Measurements from ENCODE around the gene DPM3. TPM values are rescaled to one million over a fixed set of nuclear protein-coding genes. Genes with fewer than 3 reads are reported as not detected.
A peak's percentile ranks its signal among the peaks of the same experiment; 100 is the strongest.

DPM3 gene
- total and polyA plus RNA-seq, 2 of the 13 experiments (the other 11 are each of a cell fraction or from before 2014, with no cell fraction given), result 23.2 to 53.4 TPM

DNA sequence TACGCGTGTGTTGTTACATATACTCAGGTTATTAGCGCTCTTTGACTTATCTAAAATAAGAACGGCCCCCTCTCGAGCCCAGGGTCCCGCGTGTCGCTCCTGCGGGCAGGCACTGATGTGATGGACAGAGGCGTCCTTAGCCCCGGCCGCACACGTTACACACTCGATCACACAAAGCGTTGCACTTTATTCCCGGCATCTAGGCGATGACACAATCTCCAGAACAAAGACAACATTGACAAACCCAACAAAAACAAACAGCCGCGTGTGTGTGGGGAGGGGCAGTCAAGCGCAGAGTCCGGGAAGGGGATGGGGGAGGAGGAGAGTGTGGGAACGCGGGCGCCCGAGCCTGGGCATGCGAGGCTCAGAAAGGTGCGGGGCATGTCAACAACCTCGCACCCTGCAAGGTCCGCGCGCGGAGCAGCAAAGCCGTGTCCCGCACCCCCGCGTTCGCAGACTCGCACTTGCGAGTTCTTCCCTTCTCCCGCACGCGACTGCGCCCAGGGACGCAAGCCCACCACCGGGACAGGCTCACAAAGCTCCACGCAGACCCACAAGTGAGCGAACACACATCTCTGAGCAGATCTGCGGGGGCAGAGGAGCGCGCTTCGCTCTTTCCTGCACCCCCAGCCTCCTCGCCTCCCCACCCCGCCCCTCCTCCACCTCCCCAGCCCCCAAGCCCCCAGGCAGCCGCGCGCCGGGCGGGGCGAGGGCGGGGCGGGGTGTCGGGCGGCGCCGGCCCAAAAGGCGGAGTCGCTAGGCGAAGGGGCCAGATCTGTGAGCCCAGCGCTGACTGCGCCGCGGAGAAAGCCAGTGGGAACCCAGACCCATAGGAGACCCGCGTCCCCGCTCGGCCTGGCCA lies 13.0 kb downstream of the DPM3 start, which contains the start of gene EFNA1 (continued):
- TF ChIP-seq, protein P1, sequence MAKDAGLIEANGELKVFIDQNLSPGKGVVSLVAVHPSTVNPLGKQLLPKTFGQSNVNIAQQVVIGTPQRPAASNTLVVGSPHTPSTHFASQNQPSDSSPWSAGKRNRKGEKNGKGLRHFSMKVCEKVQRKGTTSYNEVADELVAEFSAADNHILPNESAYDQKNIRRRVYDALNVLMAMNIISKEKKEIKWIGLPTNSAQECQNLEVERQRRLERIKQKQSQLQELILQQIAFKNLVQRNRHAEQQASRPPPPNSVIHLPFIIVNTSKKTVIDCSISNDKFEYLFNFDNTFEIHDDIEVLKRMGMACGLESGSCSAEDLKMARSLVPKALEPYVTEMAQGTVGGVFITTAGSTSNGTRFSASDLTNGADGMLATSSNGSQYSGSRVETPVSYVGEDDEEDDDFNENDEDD (CRISPR knock-in tag; IDR thresholded peaks at IDR 0.05; ENCODE audit: borderline replicate concordance), result peak; percentile 73; the same call in 1 of the 2 replicates
- TF ChIP-seq AKAP8 (CRISPR knock-in tag; IDR thresholded peaks at IDR 0.05) (no peak), ZNF781 (CRISPR knock-in tag; IDR thresholded peaks at IDR 0.05; ENCODE audit: borderline replicate concordance, not compliant biosample characterization) (no peak), ZNF616 (CRISPR knock-in tag; IDR thresholded peaks at IDR 0.05; ENCODE audit: low read depth) (peak; percentile 14; the same call in 1 of the 2 replicates), ZNF432 (CRISPR knock-in tag; IDR thresholded peaks at IDR 0.05; ENCODE audit: borderline replicate concordance) (no peak), RBM39 (IDR thresholded peaks at IDR 0.05; ENCODE audit: low read depth, low read length, poor library complexity, severe bottlenecking) (no peak), ZNF672 (CRISPR knock-in tag; IDR thresholded peaks at IDR 0.05) (0 out of 2 replicates have a peak, but pooled peaks have one; percentile 64), ZBTB42 (CRISPR knock-in tag; IDR thresholded peaks at IDR 0.05) (0 out of 2 replicates have a peak, but pooled peaks have one; percentile 87), ZNF678 (CRISPR knock-in tag; IDR thresholded peaks at IDR 0.05) (peak; percentile 89; the same call in 1 of the 2 replicates), ZNF138 (CRISPR knock-in tag; IDR thresholded peaks at IDR 0.05; ENCODE audit: low read depth) (peak; percentile 19; the same call in 1 of the 2 replicates)
- TF ChIP-seq, protein P2, sequence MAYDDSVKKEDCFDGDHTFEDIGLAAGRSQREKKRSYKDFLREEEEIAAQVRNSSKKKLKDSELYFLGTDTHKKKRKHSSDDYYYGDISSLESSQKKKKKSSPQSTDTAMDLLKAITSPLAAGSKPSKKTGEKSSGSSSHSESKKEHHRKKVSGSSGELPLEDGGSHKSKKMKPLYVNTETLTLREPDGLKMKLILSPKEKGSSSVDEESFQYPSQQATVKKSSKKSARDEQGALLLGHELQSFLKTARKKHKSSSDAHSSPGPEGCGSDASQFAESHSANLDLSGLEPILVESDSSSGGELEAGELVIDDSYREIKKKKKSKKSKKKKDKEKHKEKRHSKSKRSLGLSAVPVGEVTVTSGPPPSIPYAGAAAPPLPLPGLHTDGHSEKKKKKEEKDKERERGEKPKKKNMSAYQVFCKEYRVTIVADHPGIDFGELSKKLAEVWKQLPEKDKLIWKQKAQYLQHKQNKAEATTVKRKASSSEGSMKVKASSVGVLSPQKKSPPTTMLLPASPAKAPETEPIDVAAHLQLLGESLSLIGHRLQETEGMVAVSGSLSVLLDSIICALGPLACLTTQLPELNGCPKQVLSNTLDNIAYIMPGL (CRISPR knock-in tag; IDR thresholded peaks at IDR 0.05; ENCODE audit: borderline replicate concordance in 1 of 2, low read depth in 1 of 2), result peak; percentile 45 to 68; a peak in 3 of 4 replicates
- TF ChIP-seq, protein P3, sequence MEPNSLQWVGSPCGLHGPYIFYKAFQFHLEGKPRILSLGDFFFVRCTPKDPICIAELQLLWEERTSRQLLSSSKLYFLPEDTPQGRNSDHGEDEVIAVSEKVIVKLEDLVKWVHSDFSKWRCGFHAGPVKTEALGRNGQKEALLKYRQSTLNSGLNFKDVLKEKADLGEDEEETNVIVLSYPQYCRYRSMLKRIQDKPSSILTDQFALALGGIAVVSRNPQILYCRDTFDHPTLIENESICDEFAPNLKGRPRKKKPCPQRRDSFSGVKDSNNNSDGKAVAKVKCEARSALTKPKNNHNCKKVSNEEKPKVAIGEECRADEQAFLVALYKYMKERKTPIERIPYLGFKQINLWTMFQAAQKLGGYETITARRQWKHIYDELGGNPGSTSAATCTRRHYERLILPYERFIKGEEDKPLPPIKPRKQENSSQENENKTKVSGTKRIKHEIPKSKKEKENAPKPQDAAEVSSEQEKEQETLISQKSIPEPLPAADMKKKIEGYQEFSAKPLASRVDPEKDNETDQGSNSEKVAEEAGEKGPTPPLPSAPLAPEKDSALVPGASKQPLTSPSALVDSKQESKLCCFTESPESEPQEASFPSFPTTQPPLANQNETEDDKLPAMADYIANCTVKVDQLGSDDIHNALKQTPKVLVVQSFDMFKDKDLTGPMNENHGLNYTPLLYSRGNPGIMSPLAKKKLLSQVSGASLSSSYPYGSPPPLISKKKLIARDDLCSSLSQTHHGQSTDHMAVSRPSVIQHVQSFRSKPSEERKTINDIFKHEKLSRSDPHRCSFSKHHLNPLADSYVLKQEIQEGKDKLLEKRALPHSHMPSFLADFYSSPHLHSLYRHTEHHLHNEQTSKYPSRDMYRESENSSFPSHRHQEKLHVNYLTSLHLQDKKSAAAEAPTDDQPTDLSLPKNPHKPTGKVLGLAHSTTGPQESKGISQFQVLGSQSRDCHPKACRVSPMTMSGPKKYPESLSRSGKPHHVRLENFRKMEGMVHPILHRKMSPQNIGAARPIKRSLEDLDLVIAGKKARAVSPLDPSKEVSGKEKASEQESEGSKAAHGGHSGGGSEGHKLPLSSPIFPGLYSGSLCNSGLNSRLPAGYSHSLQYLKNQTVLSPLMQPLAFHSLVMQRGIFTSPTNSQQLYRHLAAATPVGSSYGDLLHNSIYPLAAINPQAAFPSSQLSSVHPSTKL (CRISPR knock-in tag; IDR thresholded peaks at IDR 0.05), result peak; percentile 92
- TF ChIP-seq, protein P4, sequence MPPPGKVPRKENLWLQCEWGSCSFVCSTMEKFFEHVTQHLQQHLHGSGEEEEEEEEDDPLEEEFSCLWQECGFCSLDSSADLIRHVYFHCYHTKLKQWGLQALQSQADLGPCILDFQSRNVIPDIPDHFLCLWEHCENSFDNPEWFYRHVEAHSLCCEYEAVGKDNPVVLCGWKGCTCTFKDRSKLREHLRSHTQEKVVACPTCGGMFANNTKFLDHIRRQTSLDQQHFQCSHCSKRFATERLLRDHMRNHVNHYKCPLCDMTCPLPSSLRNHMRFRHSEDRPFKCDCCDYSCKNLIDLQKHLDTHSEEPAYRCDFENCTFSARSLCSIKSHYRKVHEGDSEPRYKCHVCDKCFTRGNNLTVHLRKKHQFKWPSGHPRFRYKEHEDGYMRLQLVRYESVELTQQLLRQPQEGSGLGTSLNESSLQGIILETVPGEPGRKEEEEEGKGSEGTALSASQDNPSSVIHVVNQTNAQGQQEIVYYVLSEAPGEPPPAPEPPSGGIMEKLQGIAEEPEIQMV (CRISPR knock-in tag; IDR thresholded peaks at IDR 0.05; ENCODE audit: low read depth), result peak; percentile 66; the same call in 1 of the 2 replicates
